Measurements from ENCODE around the gene PCDHGA9. TPM values are rescaled to one million over a fixed set of nuclear protein-coding genes. Genes with fewer than 3 reads are reported as not detected.
"Not testable (repeated sequence)": the region's sequence is repeated elsewhere in the genome, so short reads cannot be mapped to it uniquely, and the experiment has no call there.

The PCDHGA9 gene
- total and polyA plus RNA-seq, 2 donors from 2014 or later, result 0.54 to 7.6 TPM

DNA sequence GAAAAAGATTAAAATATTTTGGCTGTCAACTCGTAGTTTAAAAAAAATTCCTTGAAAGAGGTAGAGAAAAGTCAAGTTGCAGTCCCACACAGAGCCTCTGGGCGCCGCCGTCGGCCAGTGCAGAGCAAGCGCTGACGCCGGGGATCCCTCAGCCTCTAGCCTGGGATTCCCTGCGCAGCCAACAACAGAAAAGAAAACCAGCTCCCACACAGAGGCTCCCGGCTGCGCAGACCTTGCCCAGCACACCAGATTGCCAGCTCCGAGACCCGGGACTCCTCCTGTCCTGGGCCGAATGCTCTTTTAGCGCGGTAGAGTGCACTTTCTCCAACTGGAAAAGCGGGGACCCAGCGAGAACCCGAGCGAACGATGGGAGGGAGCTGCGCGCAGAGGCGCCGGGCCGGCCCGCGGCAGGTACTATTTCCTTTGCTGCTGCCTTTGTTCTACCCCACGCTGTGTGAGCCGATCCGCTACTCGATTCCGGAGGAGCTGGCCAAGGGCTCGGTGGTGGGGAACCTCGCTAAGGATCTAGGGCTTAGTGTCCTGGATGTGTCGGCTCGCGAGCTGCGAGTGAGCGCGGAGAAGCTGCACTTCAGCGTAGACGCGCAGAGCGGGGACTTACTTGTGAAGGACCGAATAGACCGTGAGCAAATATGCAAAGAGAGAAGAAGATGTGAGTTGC lies 15.1 kb downstream of the PCDHGA9 start, which contains the start of gene PCDHGB7:
TSS of gene PCDHGB7 (plus strand) at position 184 of the 679 bp plus-strand sequence. CDS start at position 367, 183 bp downstream.
- Histone ChIP-seq H3K4me3 (ENCODE audit: low read length in 3 of 3) (peak within 1 kb of the TSS in 2 of 3 donors; percentile 40 to 42), H3K9me3 (ENCODE audit: control insufficient read depth in 2 of 3, insufficient read depth in 1 of 3, low read length in 3 of 3) (peaks cover 5 to 66% (median 43%) of the 10 kb centered on the region in 3 donors)
- H3K9ac ChIP-seq (ENCODE audit: low read length in 3 of 3); intact Hi-C loops (cut with DNase I); FAIRE-seq; H3K36me3 ChIP-seq (ENCODE audit: control insufficient read depth in 2 of 3, insufficient read depth in 3 of 3, low read length in 3 of 3); H3K4me1 ChIP-seq (ENCODE audit: control insufficient read depth in 2 of 3, insufficient read depth in 2 of 3, low read depth in 1 of 3, low read length in 3 of 3); H3K27me3 ChIP-seq (ENCODE audit: control insufficient read depth, insufficient read depth, low read length); H3K27ac ChIP-seq (ENCODE audit: low read depth in 2 of 2, low read length in 2 of 2): not testable (repeated sequence)
- TF ChIP-seq, protein P1, sequence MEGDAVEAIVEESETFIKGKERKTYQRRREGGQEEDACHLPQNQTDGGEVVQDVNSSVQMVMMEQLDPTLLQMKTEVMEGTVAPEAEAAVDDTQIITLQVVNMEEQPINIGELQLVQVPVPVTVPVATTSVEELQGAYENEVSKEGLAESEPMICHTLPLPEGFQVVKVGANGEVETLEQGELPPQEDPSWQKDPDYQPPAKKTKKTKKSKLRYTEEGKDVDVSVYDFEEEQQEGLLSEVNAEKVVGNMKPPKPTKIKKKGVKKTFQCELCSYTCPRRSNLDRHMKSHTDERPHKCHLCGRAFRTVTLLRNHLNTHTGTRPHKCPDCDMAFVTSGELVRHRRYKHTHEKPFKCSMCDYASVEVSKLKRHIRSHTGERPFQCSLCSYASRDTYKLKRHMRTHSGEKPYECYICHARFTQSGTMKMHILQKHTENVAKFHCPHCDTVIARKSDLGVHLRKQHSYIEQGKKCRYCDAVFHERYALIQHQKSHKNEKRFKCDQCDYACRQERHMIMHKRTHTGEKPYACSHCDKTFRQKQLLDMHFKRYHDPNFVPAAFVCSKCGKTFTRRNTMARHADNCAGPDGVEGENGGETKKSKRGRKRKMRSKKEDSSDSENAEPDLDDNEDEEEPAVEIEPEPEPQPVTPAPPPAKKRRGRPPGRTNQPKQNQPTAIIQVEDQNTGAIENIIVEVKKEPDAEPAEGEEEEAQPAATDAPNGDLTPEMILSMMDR (IDR thresholded peaks at IDR 0.05; ENCODE audit: borderline replicate concordance, extremely low read depth, insufficient read depth), result peak; percentile 69
- DNase-seq, result peak in 4 of 5 donors; percentile 75 to 81 (median 78)

DNA sequence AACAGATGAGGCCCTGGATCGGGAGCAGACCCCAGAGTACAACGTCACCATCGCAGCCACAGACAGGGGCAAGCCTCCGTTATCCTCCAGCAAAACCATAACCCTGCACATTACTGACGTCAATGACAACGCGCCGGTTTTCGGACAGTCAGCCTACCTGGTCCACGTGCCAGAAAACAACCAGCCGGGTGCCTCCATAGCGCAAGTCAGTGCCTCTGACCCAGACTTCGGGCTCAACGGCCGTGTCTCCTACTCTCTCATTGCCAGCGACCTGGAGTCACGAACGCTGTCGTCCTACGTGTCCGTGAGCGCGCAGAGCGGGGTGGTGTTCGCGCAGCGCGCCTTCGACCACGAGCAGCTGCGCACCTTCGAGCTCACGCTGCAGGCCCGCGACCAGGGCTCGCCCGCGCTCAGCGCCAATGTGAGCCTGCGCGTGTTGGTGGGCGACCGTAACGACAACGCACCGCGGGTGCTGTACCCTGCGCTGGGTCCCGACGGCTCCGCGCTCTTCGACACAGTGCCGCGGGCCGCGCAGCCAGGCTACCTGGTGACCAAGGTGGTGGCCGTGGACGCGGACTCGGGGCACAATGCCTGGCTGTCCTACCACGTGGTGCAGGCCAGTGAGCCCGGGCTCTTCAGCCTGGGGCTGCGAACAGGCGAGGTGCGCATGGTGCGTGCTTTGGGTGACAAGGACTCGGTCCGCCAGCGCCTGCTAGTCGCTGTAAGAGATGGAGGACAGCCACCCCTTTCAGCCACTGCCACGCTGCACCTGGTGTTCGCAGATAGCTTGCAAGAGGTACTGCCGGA lies 16.7 kb downstream of the PCDHGA9 start:
- Histone ChIP-seq H3K36me3 (ENCODE audit: control insufficient read depth in 2 of 3, insufficient read depth in 3 of 3, low read length in 3 of 3) (no peaks in the 10 kb centered on the region), H3K4me1 (ENCODE audit: control insufficient read depth in 2 of 3, insufficient read depth in 2 of 3, low read depth in 1 of 3, low read length in 3 of 3) (no peaks in the 10 kb centered on the region), H3K9ac (ENCODE audit: low read length in 3 of 3) (no peak overlapping the region), H3K27me3 (ENCODE audit: control insufficient read depth, insufficient read depth, low read length) (no peaks in the 10 kb centered on the region), H3K9me3 (ENCODE audit: control insufficient read depth in 2 of 3, insufficient read depth in 1 of 3, low read length in 3 of 3) (peaks cover 5 to 66% (median 34%) of the 10 kb centered on the region in 3 donors), H3K27ac (ENCODE audit: low read depth in 2 of 2, low read length in 2 of 2) (no peak overlapping the region), H3K4me3 (ENCODE audit: low read length in 3 of 3) (peak overlapping the region in 1 of 3 donors; percentile 42)
- FAIRE-seq (no peak), DNase-seq (no peak)
- TF ChIP-seq, protein P1 (IDR thresholded peaks at IDR 0.05; ENCODE audit: borderline replicate concordance, extremely low read depth, insufficient read depth), result no peak
- intact Hi-C loops (cut with DNase I), result no loop called here

DNA sequence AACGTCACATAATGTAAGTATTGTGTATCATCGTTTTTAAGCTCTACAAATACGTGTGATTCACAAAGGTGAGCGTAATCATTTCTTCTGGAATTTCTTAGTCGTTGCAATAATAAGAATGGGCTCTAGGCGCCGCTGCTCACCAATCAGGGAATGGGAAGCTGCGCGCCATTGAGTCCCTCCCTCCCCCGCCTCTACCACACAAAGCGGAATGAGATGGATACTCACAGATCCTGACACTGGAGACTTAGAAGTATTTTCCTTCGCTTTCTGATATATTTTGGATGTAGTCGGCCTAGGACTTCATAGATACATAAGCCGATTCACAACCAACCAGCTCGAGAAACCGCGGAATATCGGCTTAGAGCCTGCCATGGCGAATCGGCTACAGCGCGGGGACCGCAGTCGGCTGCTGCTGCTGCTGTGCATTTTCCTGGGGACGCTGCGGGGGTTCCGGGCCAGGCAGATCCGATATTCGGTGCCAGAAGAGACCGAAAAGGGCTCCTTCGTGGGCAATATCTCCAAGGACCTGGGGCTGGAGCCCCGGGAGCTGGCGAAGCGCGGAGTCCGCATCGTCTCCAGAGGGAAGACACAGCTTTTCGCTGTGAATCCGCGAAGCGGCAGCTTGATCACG lies 18.4 kb downstream of the PCDHGA9 start, which contains the start of gene PCDHGA11:
TSS of gene PCDHGA11 (plus strand) at position 197 of the 634 bp plus-strand sequence. CDS start at position 374, 177 bp downstream.
- H3K9ac ChIP-seq (ENCODE audit: low read length in 3 of 3), result no peak within 1 kb of the TSS
- FAIRE-seq, result no peak
- intact Hi-C loops (cut with DNase I), result no loop called here

More for the DNA sequence above, 18.4 kb downstream of the PCDHGA9 start, which contains the start of gene PCDHGA11:
- TF ChIP-seq, protein P1 (IDR thresholded peaks at IDR 0.05; ENCODE audit: borderline replicate concordance, extremely low read depth, insufficient read depth), result peak; percentile 25
- peak in 3 of 5 donors; percentile 51 to 56 (median 55) for DNase-seq
- Histone ChIP-seq H3K36me3 (ENCODE audit: control insufficient read depth in 2 of 3, insufficient read depth in 3 of 3, low read length in 3 of 3) (no peaks in the 10 kb centered on the region), H3K9me3 (ENCODE audit: control insufficient read depth in 2 of 3, insufficient read depth in 1 of 3, low read length in 3 of 3) (peaks cover 5 to 78% (median 43%) of the 10 kb centered on the region in 3 donors), H3K4me1 (ENCODE audit: control insufficient read depth in 2 of 3, insufficient read depth in 2 of 3, low read depth in 1 of 3, low read length in 3 of 3) (no peaks in the 10 kb centered on the region), H3K27ac (ENCODE audit: low read depth in 2 of 2, low read length in 2 of 2) (no peak within 1 kb of the TSS), H3K4me3 (ENCODE audit: low read length in 3 of 3) (peak within 1 kb of the TSS in 2 of 3 donors; percentile 32 to 39), H3K27me3 (ENCODE audit: control insufficient read depth, insufficient read depth, low read length) (no peaks in the 10 kb centered on the region)

All from kidney (tissue), 14 donors.